Mesenchymal stem cell (in vitro differentiated cells and primary cell): ENCODE data around the gene SCLY.

Source experiments
- DNase-seq: peaks from one replicate; pipeline ENCODE4 v3.0.0-alpha.2; 2013
- H2AFZ ChIP-seq: one replicate; pipeline ENCODE4 v1.6.1; 2013; ENCODE audit warnings: low read depth, mild to moderate bottlenecking, control low read depth, inconsistent platforms, low read length, moderate library complexity
- H2AK5ac ChIP-seq: 2 replicates; pipeline ENCODE4 v1.6.1; 2013; ENCODE audit warnings: low read length, moderate library complexity, mild to moderate bottlenecking, inconsistent platforms; ENCODE audit not compliant: severe bottlenecking
- H2BK120ac ChIP-seq: one replicate; pipeline ENCODE4 v1.6.1; 2013; ENCODE audit warnings: low read depth, mild to moderate bottlenecking, inconsistent platforms, low read length, moderate library complexity
- H2BK12ac ChIP-seq, 2 experiments: one replicate each; pipeline ENCODE4 v1.6.1; 2013; ENCODE audit warnings: inconsistent platforms in 2 of 2, low read length in 2 of 2, mild to moderate bottlenecking in 2 of 2, moderate library complexity in 2 of 2, control low read depth in 1 of 2
- H2BK15ac ChIP-seq: one replicate; pipeline ENCODE4 v1.6.1; 2013; ENCODE audit warnings: mild to moderate bottlenecking, low read depth, inconsistent platforms; ENCODE audit not compliant: poor library complexity, severe bottlenecking
- H2BK5ac ChIP-seq: 2 replicates; pipeline ENCODE4 v1.6.1; 2013; ENCODE audit warnings: low read depth, mild to moderate bottlenecking, low read length, control low read depth, inconsistent platforms; ENCODE audit not compliant: poor library complexity, severe bottlenecking
- H3K14ac ChIP-seq, 2 experiments: one replicate each; pipeline ENCODE4 v1.6.1; 2013; ENCODE audit warnings: inconsistent platforms in 2 of 2, low read length in 2 of 2, control low read depth in 1 of 2, mild to moderate bottlenecking in 1 of 2, moderate library complexity in 1 of 2
- H3K18ac ChIP-seq, 2 experiments: one replicate each; pipeline ENCODE4 v1.6.1; 2013; ENCODE audit warnings: inconsistent platforms in 2 of 2, low read length in 2 of 2, control low read depth in 1 of 2, low read depth in 1 of 2, mild to moderate bottlenecking in 1 of 2
- H3K23ac ChIP-seq, 2 experiments: one replicate each; pipeline ENCODE4 v1.6.1; 2013; ENCODE audit warnings: inconsistent platforms in 2 of 2, low read length in 2 of 2, mild to moderate bottlenecking in 2 of 2, moderate library complexity in 2 of 2, control low read depth in 1 of 2
- H3K27ac ChIP-seq: 2 replicates; pipeline ENCODE4 v1.5.1; 2013; ENCODE audit warnings: mild to moderate bottlenecking, moderate library complexity, low read length, control low read depth, inconsistent platforms; ENCODE audit not compliant: poor library complexity, severe bottlenecking
- H3K27me3 ChIP-seq, 2 experiments: 2 replicates each; pipeline versions ENCODE4 v1.6.1 to v1.7.0; 2013; ENCODE audit warnings: low read length in 2 of 2, mild to moderate bottlenecking in 2 of 2, moderate library complexity in 2 of 2, control low read depth in 1 of 2, inconsistent platforms in 1 of 2; ENCODE audit not compliant: control insufficient read depth in 1 of 2, insufficient read depth in 1 of 2
- H3K36me3 ChIP-seq, 2 experiments: 2 replicates each; pipeline versions ENCODE4 v1.6.1 to v1.7.0; 2013; ENCODE audit warnings: low read length in 2 of 2, control low read depth in 1 of 2, inconsistent platforms in 1 of 2, low read depth in 1 of 2, mild to moderate bottlenecking in 1 of 2; ENCODE audit not compliant: insufficient read depth in 2 of 2, control insufficient read depth in 1 of 2
- H3K4ac ChIP-seq, 2 experiments: one replicate each; pipeline ENCODE4 v1.6.1; 2013; ENCODE audit warnings: inconsistent platforms in 2 of 2, low read length in 2 of 2, mild to moderate bottlenecking in 2 of 2, moderate library complexity in 2 of 2, control low read depth in 1 of 2, low read depth in 1 of 2
- H3K4me1 ChIP-seq: 2 replicates; pipeline ENCODE4 v1.6.1; 2013; ENCODE audit warnings: low read depth, low read length, control low read depth; ENCODE audit not compliant: control insufficient read depth, insufficient read depth
- H3K4me2 ChIP-seq: 2 replicates; pipeline ENCODE4 v1.6.1; 2013; ENCODE audit warnings: low read length, mild to moderate bottlenecking, inconsistent platforms; ENCODE audit not compliant: poor library complexity, severe bottlenecking
- H3K4me3 ChIP-seq, 2 experiments: 2 replicates each; pipeline versions ENCODE4 v1.5.1 to v1.7.0; 2013; ENCODE audit warnings: low read length in 2 of 2, mild to moderate bottlenecking in 2 of 2, control low read depth in 1 of 2, low read depth in 1 of 2; ENCODE audit not compliant: insufficient read depth in 1 of 2
- H3K79me1 ChIP-seq: replicated peaks from 2 replicates; pipeline ENCODE4 v1.6.1; 2013; ENCODE audit warnings: mild to moderate bottlenecking, control low read depth, low read length, inconsistent platforms; ENCODE audit not compliant: poor library complexity, severe bottlenecking
- H3K9ac ChIP-seq: 2 replicates; pipeline ENCODE4 v1.7.0; 2013; ENCODE audit warnings: mild to moderate bottlenecking, low read length, moderate library complexity
- H3K9me3 ChIP-seq: 2 replicates; pipeline ENCODE4 v1.7.0; 2013; ENCODE audit warnings: mild to moderate bottlenecking, low read length; ENCODE audit not compliant: control insufficient read depth
- H4K8ac ChIP-seq: one replicate; pipeline ENCODE4 v1.6.1; 2013; ENCODE audit warnings: inconsistent platforms, mild to moderate bottlenecking, low read length, moderate library complexity
- H4K91ac ChIP-seq: one replicate; pipeline ENCODE4 v1.6.1; 2013; ENCODE audit warnings: mild to moderate bottlenecking, low read length, inconsistent platforms
- WGBS: methylation state at CpG from one replicate; pipeline ENCODE4 v1.1.7; 2013; ENCODE audit warnings: mixed read lengths; 5-methylcytosine and 5-hydroxymethylcytosine counted together

The SCLY gene

DNA sequence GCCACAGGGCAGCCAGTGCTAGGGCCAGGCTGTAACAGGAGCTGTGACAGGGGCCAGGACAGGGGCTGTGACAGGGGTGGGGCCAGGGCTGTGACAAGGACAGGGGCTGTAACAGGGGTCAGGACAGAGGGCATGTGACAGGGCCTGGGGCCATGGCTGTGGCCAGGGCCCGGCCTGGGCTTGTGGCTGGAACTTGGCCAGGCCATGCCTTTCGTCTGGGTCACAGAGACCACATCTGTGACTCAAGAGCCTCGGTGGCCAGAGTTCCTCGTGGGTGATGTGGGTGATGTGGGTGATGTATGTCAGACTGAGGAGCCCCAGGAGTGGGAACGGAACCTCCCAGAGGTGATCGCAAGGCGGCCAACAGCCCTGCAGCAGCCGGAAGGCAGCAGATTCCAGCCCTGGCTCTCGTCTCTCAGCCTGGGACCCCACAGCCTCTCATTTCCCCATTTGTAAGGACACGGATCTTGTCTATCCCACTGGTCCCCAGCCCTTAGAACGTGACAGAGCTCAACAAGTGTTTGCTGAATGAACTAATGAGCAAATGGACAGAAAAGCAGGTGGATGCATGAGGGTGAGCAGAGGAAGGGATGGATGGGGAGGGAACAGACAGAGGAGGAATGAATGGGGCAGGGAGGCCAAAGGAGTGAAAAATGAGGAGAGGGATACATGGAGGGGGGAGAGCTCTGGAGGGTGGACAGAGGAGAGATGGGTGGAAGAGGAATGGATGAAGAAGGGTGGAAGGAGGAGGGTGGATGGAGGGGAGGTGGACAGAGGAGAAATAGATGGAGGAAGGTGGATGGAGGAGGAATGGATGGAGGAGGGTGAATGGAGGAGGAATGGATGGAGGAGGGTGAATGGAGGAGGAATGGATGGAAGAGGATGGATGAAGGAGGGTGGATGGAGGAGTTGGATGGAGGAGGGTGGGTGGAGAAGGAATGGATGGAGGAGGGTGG lies 56.7 kb downstream of the SCLY start:
- DNase-seq = peak; percentile 31
- Histone ChIP-seq H3K79me1 (no peaks in the 10 kb centered on the region), H2BK5ac (no peak overlapping the region), H2BK12ac (no peak overlapping the region), H3K18ac (no peak overlapping the region), H3K27me3 (peaks cover 51 to 57% of the 10 kb centered on the region in 2 experiments), H3K9ac (no peak overlapping the region), H2AFZ (no peak overlapping the region), H3K27ac (no peak overlapping the region), H3K9me3 (peaks cover 24% of the 10 kb centered on the region), H4K8ac (no peak overlapping the region), H2AK5ac (no peak overlapping the region), H2BK120ac (no peak overlapping the region), H3K14ac (peak overlapping the region in 1 of 2 experiments; percentile 21), H3K4me1 (peaks cover 15% of the 10 kb centered on the region), H3K4me3 (no peak overlapping the region), H3K36me3 (peaks cover 0 to 5% of the 10 kb centered on the region in 2 experiments), H4K91ac (no peak overlapping the region), H3K4ac (no peak overlapping the region), H3K4me2 (no peak overlapping the region), H2BK15ac (no peak overlapping the region), H3K23ac (no peak overlapping the region)
- WGBS = 71% methylated on average over 10 of the region's 11 CpGs

DNA sequence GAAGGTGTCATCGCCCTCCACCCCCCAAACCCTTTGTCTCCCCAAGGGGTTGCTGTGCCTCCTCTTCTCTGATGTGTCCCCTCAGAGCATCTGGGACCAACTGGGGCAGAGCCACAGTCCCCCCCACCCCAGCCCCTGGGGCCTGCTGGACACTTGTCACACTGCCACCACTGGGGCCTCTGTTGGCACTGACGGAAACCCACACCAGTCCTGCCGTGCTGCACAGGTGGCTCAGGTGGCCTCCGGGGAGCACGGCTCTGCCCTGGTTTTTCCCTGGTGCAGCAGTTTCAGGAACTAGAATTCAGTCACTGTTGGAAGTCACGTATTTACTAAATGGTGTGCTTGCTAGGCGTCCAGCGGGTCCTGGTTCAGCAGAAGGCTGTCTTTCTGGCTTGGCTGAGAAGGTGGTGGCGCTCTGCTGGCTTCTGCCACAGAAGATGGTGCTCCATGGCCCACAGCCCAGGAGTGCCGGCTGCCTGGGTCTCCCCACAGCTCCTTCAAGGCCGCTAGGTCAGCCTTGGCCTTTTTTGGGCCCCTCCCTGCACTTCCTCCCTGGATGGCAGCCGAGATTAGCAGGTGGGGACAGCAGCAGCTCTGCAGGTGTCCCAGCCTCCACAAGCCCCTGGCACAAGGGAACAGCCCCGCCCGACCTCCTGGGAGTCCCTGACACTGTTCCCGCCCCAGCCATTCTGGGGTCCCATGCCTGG lies 59.1 kb downstream of the SCLY start:
- Histone ChIP-seq H4K91ac (no peak overlapping the region), H3K27ac (no peak overlapping the region), H3K9me3 (peaks cover 6% of the 10 kb centered on the region), H4K8ac (no peak overlapping the region), H2BK120ac (no peak overlapping the region), H3K4ac (no peak overlapping the region), H3K4me3 (no peak overlapping the region), H3K36me3 (peaks cover 0 to 2% of the 10 kb centered on the region in 2 experiments), H3K4me1 (peaks cover 14% of the 10 kb centered on the region), H3K14ac (peak overlapping the region in 1 of 2 experiments; percentile 21), H3K23ac (no peak overlapping the region), H2AFZ (no peak overlapping the region), H3K18ac (no peak overlapping the region), H2BK5ac (no peak overlapping the region), H3K27me3 (peaks cover 55 to 67% of the 10 kb centered on the region in 2 experiments), H2BK15ac (no peak overlapping the region), H2BK12ac (no peak overlapping the region), H3K4me2 (no peak overlapping the region), H3K9ac (no peak overlapping the region), H3K79me1 (no peaks in the 10 kb centered on the region), H2AK5ac (no peak overlapping the region)
- no peak for DNase-seq
- WGBS = 79% methylated on average over 15 of the region's 15 CpGs

DNA sequence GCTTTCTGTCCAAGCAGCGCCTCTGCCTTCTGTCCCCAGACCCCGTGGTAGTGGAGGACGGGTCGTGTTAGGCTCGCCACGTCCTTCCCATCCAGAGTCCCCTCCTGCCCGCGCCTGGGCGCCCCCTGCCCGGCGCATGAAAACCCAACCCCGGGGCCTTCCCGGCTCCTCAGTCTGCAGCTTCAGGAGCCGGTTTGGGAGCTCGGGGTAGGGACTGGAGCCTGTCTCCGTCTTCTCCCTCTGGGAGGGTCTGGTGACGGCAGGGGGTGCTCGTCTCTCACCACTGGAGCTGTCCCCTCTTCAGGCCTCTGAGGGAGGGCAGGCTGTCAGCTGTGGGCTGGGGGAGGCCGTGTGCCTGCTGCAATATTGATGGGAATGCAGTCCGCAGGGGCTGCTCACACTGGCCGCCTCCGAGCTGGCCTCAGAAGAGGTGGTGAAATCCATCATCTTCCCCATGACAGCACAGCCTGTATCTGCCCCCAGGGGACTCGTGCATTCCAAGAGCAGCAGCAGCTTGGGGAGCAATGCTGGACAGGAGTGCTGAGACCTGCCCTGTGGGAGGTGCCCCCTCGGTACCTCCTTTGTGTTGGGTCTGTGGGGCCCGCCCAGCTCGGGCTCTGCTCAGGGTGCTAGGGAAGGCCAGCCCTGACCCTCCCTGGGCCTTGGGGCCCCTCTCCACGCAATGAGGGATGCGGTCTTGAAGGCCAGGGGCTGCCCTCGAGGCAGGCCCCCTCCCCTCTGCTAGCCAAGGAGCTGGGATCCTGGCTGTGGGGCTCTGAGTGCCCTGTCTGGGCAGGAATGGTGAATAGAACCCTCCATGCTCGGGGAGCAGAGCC lies 59.9 kb downstream of the SCLY start:
- peaks cover 12% of the 10 kb centered on the region for H3K4me1 ChIP-seq
- H3K9ac ChIP-seq = no peak overlapping the region
- no peak overlapping the region for H3K23ac ChIP-seq
- no peak overlapping the region for H3K4me3 ChIP-seq
- H4K8ac ChIP-seq = no peak overlapping the region
- no peak overlapping the region for H3K14ac ChIP-seq
- no peaks in the 10 kb centered on the region for H3K79me1 ChIP-seq
- H3K27me3 ChIP-seq = peaks cover 53 to 67% of the 10 kb centered on the region in 2 experiments
- no peak overlapping the region for H4K91ac ChIP-seq
- H2BK15ac ChIP-seq = no peak overlapping the region
- H3K27ac ChIP-seq = no peak overlapping the region
- no peak overlapping the region for H3K4me2 ChIP-seq
- H2AFZ ChIP-seq = no peak overlapping the region
- peaks cover 6% of the 10 kb centered on the region for H3K9me3 ChIP-seq
- H2BK12ac ChIP-seq = no peak overlapping the region
- H3K4ac ChIP-seq = no peak overlapping the region
- 27% methylated on average over 29 of the region's 30 CpGs for WGBS
- no peak overlapping the region for H3K18ac ChIP-seq
- H2BK5ac ChIP-seq = no peak overlapping the region
- no peak overlapping the region for H2AK5ac ChIP-seq
- peak; percentile 49 for DNase-seq
- no peaks in the 10 kb centered on the region for H3K36me3 ChIP-seq
- no peak overlapping the region for H2BK120ac ChIP-seq
